GM18498 (cell line): ENCODE data around the gene LAMA5.

Experiments used
- ATAC-seq: cut with Tn5 transposase; IDR thresholded peaks from one replicate; pipeline ENCODE4 v1.9.1; 2021; ENCODE audit warnings: mild to moderate bottlenecking, moderate library complexity; ENCODE audit not compliant: unreplicated experiment

Gene LAMA5

DNA sequence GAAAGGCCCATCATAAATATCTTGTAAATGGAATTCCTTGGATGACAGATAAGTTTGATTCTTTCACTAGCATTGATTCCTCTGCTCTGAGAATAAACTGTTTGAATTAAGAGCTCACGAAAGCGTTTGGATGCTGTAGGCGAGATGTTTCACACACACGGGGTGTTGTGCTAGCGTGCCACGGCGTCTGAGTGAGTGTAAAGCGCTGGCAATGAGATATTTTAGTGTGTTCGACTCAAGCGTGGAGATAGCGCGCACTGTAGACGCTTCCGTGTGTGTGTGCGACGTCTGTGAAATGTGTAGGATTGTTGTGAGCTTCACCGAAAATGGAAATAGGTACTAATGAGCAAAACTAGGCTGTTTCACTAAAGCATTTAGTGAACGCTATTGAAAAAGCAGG is 93.7 kb downstream of the LAMA5 start:
- no peak for ATAC-seq

DNA sequence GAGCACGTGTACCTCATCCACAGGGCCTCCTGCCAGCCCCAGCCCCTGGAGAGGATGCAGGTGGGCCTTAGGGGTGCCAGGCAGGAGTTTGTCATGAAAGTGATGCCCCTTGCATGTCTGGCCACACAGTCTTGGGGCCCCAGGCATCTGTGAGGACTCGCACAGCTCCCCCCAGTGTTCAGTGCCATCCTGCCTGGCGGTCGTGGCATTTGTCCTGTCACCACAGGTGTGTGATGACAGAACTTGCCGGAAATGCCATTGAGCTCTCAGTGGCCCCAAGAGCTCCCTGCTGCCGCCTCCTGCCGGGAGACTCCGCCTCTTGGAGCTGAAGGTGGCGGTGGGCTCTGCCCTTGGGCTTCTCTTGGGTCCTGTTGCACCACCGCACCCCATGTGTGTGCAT is 94.9 kb downstream of the LAMA5 start:
- no peak for ATAC-seq

DNA sequence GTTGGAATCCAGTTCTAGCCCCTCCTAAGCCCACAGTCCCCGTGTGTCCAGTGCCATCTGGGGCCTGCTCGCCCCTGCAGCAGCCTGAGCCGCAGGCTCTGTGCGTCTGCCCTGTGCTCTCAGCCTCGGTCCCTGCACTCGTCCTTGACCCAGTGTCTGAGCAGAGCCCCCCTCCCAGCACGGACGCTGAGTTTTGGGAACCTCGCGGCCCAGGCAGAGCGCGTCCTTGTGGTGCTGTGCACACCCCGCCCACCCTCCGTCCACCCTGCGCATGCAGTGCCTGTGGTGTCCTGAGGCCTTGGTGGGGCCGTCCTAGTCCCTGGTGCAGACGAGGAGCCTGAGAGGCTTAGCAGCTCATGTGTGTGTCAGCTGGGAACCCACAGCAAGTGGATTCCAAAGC is 97.2 kb downstream of the LAMA5 start:
- ATAC-seq, result no peak

DNA sequence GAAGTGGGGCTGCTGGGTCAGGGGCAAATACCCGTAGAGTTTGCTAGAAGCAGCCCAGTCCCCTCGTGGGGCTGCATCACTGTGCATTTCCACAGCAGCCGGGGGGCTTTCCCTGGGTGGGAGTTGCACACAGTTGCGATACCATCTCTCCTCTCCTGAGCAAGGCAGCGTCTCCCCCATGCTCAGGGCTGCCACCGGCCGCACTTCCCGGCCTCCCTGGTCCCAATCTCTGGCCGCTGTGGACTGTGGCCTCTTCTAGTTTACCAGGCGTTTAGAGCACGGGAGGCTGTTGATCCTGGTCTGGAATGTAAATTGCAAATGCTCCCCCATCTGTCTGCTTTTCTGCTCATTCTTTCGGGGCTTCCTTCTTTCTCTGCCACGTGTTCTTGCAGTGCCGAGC is 97.7 kb downstream of the LAMA5 start:
- ATAC-seq, result no peak

DNA sequence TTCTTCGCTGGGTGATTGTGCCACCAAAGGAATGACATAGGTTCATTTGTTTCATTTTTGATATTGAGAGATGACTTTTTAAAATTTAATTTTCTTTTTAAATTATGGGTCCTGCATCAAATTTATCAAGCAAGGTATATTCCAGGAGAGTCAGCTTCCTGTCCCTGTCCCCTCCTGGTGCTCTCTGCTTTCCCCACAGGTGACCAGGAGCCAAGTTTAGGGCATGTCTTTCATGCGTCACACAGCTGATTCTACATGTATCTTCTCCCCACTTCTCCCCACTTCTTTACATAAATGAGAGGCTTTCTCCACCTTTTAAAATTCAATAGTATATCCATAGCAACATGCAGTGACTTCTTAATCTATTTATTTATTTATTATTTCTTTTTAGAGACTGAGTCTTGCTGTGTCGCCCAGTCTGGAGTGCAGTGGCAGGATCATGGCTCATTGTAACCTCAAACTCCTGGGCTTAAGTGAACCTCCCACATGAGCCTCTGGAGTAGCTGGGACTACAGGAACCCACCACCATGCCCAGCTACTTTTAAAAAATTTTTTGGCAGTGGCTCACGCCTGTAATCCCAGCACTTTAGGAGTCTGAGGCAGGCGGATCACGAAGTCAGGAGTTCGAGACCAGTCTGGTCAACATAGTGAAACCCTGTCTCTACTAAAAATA is 98.7 kb downstream of the LAMA5 start:
- no peak for ATAC-seq

DNA sequence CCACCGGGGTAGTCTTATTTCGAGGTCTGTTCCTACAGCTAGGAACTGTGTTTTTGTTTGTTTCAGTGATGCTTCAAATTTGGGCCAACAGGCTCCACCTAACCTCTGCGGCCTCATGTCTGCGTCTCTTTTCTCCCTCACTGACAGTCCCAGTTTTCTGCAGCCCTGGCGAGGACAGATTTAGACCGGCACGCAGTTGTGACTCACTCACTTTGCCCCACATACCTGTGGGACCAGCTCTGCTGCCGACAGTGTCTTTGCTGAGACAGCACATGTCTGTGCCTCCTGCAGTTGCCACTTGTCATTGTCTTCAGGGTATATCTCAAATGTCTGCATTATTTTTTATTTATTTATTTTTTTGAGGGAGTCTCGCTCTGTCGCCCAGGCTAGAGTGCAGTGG is 99.6 kb downstream of the LAMA5 start:
- ATAC-seq, result no peak

DNA sequence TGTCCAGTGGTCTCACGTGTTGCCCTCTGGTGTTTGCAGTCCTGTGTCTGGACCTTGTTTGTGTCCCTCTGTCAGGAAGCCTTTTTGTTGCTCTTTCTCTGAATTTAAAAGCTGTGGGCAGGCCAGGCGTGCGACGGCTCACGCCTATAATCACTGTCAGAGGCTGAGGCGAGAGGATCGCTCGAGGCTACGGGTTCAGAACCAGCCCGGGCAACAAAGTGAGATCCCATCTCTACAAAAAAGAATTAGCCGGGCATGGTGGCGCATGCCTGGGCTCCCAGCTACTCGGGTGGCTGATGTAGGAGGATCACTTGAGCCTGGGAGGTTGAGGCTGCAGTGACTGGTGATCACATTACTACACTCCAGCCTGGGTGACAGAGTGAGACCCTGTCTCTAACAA is 100.3 kb downstream of the LAMA5 start:
- no peak for ATAC-seq

DNA sequence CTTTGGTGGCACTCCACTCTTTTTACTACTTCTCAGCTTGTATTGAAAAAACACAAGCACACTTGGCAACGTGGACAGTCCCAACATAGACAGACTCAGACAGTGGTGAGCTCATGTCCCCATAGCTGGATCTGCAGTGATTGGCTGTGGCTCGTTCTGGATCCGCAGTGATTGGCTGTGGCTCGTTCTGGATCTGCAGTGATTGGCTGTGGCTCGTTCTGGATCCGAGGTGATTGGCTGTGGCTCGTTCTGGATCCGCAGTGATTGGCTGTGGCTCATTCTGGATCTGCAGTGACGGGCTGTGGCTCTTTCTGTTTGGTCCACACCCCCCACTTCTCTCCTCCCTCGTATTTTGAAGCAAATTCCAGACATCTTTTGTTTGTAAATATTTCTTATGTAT is 100.8 kb downstream of the LAMA5 start:
- ATAC-seq, result no peak

DNA sequence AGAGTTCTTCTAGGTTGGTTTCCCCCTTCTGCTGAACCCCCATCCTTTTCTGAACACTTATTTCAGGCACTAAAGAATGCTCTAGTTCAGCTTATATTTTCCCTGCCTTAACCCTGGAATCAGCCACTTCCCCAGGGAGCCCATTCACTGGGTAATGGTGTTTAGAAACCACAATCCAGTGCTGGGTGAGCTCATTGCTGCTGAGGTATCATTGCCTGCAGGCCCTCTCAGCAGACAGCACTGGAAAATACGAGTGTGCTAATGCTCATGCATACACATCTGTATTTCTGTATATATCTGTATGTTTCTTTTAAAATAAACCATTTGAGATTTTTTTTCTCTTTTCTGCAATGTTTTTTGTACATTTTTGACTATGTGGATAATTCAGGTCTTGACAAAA is 101.7 kb downstream of the LAMA5 start:
- ATAC-seq, result no peak

DNA sequence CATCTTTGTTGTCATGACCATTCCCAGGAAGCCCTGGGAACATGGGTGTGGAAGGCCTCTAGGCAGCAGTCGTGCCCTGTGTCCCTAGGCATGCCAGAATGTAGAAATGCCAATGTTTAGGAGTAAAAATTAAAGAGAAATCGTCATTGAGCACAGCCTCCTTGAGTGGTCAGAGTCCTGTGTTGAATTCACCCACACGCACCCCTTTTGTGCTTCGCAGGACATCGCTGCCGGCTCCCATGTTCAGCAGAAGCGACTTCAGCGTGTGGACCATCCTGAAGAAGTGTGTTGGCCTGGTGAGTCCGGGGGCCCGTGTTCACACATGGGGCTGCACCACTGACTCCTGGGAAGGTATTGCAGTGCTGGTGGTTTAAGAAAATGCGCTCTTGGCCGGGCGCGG is 103.7 kb downstream of the LAMA5 start:
- no peak for ATAC-seq

DNA sequence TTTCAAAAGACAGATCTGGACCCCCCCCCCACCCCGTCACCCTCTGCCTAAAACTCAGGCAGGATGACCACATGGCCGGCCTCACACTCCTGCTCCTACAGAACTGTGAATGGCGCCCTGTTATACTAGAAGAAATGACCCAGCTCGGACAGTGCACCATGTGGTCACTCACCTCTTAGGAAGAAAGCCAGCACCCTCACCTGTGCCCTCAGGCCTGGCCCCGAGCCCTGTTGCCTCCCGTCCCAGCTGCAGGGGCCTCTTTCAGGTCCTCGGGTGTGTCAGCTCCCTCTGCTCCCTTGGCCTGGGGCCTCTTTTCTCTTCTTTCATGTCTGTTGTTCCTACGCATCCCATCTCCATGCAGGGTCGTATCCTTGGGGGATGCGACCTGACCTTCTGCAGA is 105.0 kb downstream of the LAMA5 start:
- no peak for ATAC-seq

DNA sequence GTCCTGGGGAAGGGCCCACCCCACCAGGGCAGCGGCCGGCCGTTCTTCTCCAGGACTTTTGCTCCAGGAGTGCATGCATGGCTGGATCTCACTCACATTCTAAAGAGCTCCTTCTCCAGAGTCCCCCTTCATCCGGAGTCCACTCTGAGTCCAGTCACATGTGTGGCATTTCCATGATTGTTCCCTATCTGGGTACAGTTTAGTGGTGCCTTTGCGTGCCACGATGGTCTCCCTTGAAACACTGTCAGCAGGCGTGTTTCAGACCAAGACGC is 107.9 kb downstream of the LAMA5 start:
- ATAC-seq, result no peak
